GM23338 (cell line): ENCODE data around the gene TPI1. TPM values are rescaled to one million over a fixed set of nuclear protein-coding genes. Genes with fewer than 3 reads are reported as not detected.

Experiments
- ATAC-seq: fragments of 200-7000 bp; cut with Tn5 transposase; 3 replicates; pipeline ENCODE4 v1.9.1; 2020
- DNase-seq: peaks from one replicate; pipeline ENCODE4 v3.0.0-alpha.2; 2015; ENCODE audit warnings: low spot score
- H2AFZ ChIP-seq: fragments of 200-600 bp; sonication (generic); 2 replicates; pipeline ENCODE4 v1.8.0; 2016; ENCODE audit warnings: antibody characterized with exemption, mild to moderate bottlenecking, moderate library complexity
- H3F3A ChIP-seq: fragments of 200-600 bp; sonication (generic); replicated peaks from 2 replicates; pipeline ENCODE4 v1.8.0; 2017; ENCODE audit warnings: antibody characterized with exemption, mixed run types, low read depth
- H3K27ac ChIP-seq: fragments of 200-600 bp; sonication (generic); 2 replicates; pipeline ENCODE4 v1.6.1; 2016; ENCODE audit warnings: low read depth
- H3K27me3 ChIP-seq: fragments of 200-600 bp; sonication (generic); 2 replicates; pipeline ENCODE4 v1.8.0; 2016; ENCODE audit warnings: mild to moderate bottlenecking, mixed run types, moderate library complexity; ENCODE audit not compliant: insufficient read depth
- H3K36me3 ChIP-seq: fragments of 200-600 bp; sonication (generic); 2 replicates; pipeline ENCODE4 v1.8.0; 2016; ENCODE audit warnings: mild to moderate bottlenecking; ENCODE audit not compliant: insufficient read depth
- H3K4me1 ChIP-seq: fragments of 200-600 bp; sonication (generic); 2 replicates; pipeline ENCODE4 v1.8.0; 2016; ENCODE audit warnings: mild to moderate bottlenecking, moderate library complexity; ENCODE audit not compliant: insufficient read depth
- H3K4me2 ChIP-seq: fragments of 200-600 bp; sonication (generic); 2 replicates; pipeline ENCODE4 v1.7.1; 2017; ENCODE audit warnings: mixed run types
- H3K4me3 ChIP-seq: fragments of 200-600 bp; sonication (generic); 2 replicates; pipeline ENCODE4 v1.6.1; 2016; ENCODE audit warnings: mixed run types
- H3K79me2 ChIP-seq: fragments of 200-600 bp; sonication (generic); replicated peaks from 2 replicates; pipeline ENCODE4 v1.8.0; 2017; ENCODE audit warnings: mild to moderate bottlenecking; ENCODE audit not compliant: insufficient read depth
- H3K9me2 ChIP-seq: fragments of 200-600 bp; sonication (generic); 2 replicates; pipeline ENCODE4 v1.8.0; 2017; ENCODE audit not compliant: insufficient read depth
- H4K20me1 ChIP-seq: fragments of 200-600 bp; sonication (generic); replicated peaks from 2 replicates; pipeline ENCODE4 v1.8.0; 2017; ENCODE audit warnings: mild to moderate bottlenecking; ENCODE audit not compliant: insufficient read depth
- H3K27ac Mint-ChIP-seq: 2 replicates; pipeline ENCODE4 v1.8.0; 2020; ENCODE audit warnings: inconsistent platforms, mild to moderate bottlenecking, moderate library complexity, mixed read lengths
- H3K27me3 Mint-ChIP-seq: 3 replicates; pipeline ENCODE4 v1.8.0; 2022; ENCODE audit warnings: low read depth, mild to moderate bottlenecking, moderate library complexity, mixed read lengths, inconsistent platforms; ENCODE audit not compliant: insufficient read depth, poor library complexity
- H3K36me3 Mint-ChIP-seq: 3 replicates; pipeline ENCODE4 v1.8.0; 2021; ENCODE audit warnings: low read depth, mild to moderate bottlenecking, inconsistent platforms, moderate library complexity, mixed read lengths
- H3K4me1 Mint-ChIP-seq: 3 replicates; pipeline ENCODE4 v1.8.0; 2020; ENCODE audit warnings: mild to moderate bottlenecking, inconsistent platforms, mixed read lengths
- H3K4me3 Mint-ChIP-seq: 3 replicates; pipeline ENCODE4 v1.8.0; 2021; ENCODE audit warnings: moderate library complexity, mild to moderate bottlenecking, inconsistent platforms, mixed read lengths
- H3K9me3 Mint-ChIP-seq: 3 replicates; pipeline ENCODE4 v1.8.0; 2020; ENCODE audit warnings: moderate library complexity, mild to moderate bottlenecking, inconsistent platforms, mixed read lengths
- CREB1 ChIP-seq: fragments of 250-450 bp; sonication (Bioruptor Pico); IDR thresholded peaks from 2 replicates; pipeline ENCODE4 v1.5.0; 2020; ENCODE audit warnings: low read depth, mild to moderate bottlenecking, moderate library complexity
- EZH2 ChIP-seq: fragments of 200-600 bp; sonication (generic); IDR thresholded peaks from one replicate; pipeline ENCODE4 v1.8.0; 2017; ENCODE audit warnings: antibody characterized with exemption, mild to moderate bottlenecking, low read depth; ENCODE audit not compliant: unreplicated experiment
- EZH2phosphoT487 ChIP-seq: fragments of 200-600 bp; sonication (generic); IDR thresholded peaks from one replicate; pipeline ENCODE4 v1.8.1; 2018; ENCODE audit warnings: antibody characterized with exemption; ENCODE audit not compliant: unreplicated experiment
- JUNB ChIP-seq: IDR thresholded peaks from one replicate; pipeline ENCODE4 v1.6.1; 2016; ENCODE audit warnings: antibody characterized with exemption; ENCODE audit not compliant: unreplicated experiment
- NANOG ChIP-seq: IDR thresholded peaks from 2 replicates; pipeline ENCODE4 v1.6.1; 2016; ENCODE audit warnings: antibody characterized with exemption, borderline replicate concordance
- POLR2AphosphoS5 ChIP-seq: IDR thresholded peaks from 2 replicates; pipeline ENCODE4 v1.6.1; 2016; ENCODE audit warnings: antibody characterized with exemption, low read depth
- STAT1 ChIP-seq: IDR thresholded peaks from one replicate; pipeline ENCODE4 v1.6.1; 2016; ENCODE audit warnings: antibody characterized with exemption; ENCODE audit not compliant: unreplicated experiment
- ZNF114 ChIP-seq: fragments of 250-450 bp; sonication (Bioruptor Pico); IDR thresholded peaks from 2 replicates; pipeline ENCODE4 v1.5.0; 2020; ENCODE audit warnings: mild to moderate bottlenecking, moderate library complexity
- ZNF331 ChIP-seq: fragments of 250-450 bp; sonication (Bioruptor Pico); IDR thresholded peaks from 2 replicates; pipeline ENCODE4 v1.5.0; 2020; ENCODE audit warnings: low read depth, mild to moderate bottlenecking, moderate library complexity
- polyA plus RNA-seq: library from polyadenylated mRNA; unstranded; fragments of >200 nt; fragmentation: Nextera tagmentation; extraction: Ambion mirVana; gene quantifications from 2 replicates; pipeline ENCODE4 v1.2.1, GENCODE V29; 2016
- total RNA-seq: library from RNA; depleted of rRNA; stranded (reverse); fragments of >200 nt; shearing (Covaris generic); gene quantifications from 2 replicates; pipeline ENCODE4 v1.2.3, GENCODE V29; 2014
- TF ChIP-seq, protein P1 (sequence below): IDR thresholded peaks from one replicate; pipeline ENCODE4 v1.6.1; 2018; ENCODE audit warnings: antibody characterized with exemption; ENCODE audit not compliant: unreplicated experiment
- TF ChIP-seq, protein P2 (sequence below): IDR thresholded peaks from 2 replicates; pipeline ENCODE4 v1.6.1; 2016; ENCODE audit warnings: antibody characterized with exemption
- TF ChIP-seq, protein P3 (sequence below): fragments of 250-450 bp; sonication (Bioruptor Pico); IDR thresholded peaks from 2 replicates; pipeline ENCODE4 v1.5.0; 2020; ENCODE audit warnings: mild to moderate bottlenecking, moderate library complexity
- TF ChIP-seq, protein P4 (sequence below), 2 experiments: fragments of 200-600 bp in 1 of 2; sonication (generic) in 1 of 2; conservative IDR thresholded peaks; 2 replicates each; pipeline versions ENCODE4 v1.5.1 to v1.6.1; 2016 to 2017; ENCODE audit warnings: antibody characterized with exemption in 2 of 2, low read depth in 2 of 2, mild to moderate bottlenecking in 2 of 2, moderate library complexity in 1 of 2

TPI1 gene
- total and polyA plus RNA-seq, 2 experiments from 2014 or later: 737 to 822 TPM

DNA sequence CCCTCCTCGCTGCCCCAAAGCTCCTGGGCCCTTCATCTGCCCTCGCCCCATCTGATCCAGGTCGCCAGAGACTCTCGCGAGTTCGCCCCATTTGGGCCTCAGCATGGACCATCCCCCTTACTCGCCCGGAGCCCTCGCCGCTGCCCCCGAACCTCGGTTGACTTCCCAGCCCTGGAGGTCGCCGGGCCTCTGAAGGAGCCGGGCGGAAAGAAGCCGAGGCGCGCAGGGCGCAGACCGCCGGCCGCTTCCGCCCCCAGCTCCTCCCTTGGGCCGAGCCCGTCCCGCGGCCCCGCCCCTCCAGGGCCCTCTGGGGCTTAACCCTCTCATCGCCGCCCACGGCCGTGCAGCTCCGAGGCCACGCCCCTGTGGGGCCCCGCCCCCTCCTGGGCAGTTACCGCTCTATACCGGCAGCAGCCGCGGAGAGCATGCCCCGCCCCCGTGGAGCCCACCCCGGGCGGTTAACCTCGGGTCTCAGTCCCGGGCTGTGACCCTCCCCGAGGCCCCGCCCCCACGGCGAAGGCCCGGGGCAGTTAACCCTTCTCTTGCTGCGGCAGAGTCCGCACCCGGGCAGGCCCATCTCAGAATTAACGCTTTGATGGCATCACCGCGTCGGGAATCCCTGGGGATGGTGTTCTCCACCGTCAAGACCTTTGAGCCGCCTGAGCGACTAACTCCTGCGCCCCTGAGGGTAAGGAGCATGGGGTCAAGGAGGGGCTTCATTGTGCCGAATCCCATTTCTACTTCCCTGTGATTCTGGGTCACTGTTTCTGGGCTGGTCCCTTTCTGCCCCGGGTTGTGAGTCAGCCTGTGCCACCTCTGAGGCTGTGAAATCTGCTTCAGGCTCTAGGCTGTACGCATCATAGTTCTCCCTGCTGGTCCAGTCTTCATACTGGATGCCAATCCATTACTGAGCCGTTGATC, 6.0 kb downstream of the TPI1 start, which contains the start of gene SPSB2:
Gene SPSB2 (minus strand): TSS at position 210 of the 921 bp plus-strand sequence. CDS start 402 bp downstream, outside the sequence.
- TF ChIP-seq, protein P1, sequence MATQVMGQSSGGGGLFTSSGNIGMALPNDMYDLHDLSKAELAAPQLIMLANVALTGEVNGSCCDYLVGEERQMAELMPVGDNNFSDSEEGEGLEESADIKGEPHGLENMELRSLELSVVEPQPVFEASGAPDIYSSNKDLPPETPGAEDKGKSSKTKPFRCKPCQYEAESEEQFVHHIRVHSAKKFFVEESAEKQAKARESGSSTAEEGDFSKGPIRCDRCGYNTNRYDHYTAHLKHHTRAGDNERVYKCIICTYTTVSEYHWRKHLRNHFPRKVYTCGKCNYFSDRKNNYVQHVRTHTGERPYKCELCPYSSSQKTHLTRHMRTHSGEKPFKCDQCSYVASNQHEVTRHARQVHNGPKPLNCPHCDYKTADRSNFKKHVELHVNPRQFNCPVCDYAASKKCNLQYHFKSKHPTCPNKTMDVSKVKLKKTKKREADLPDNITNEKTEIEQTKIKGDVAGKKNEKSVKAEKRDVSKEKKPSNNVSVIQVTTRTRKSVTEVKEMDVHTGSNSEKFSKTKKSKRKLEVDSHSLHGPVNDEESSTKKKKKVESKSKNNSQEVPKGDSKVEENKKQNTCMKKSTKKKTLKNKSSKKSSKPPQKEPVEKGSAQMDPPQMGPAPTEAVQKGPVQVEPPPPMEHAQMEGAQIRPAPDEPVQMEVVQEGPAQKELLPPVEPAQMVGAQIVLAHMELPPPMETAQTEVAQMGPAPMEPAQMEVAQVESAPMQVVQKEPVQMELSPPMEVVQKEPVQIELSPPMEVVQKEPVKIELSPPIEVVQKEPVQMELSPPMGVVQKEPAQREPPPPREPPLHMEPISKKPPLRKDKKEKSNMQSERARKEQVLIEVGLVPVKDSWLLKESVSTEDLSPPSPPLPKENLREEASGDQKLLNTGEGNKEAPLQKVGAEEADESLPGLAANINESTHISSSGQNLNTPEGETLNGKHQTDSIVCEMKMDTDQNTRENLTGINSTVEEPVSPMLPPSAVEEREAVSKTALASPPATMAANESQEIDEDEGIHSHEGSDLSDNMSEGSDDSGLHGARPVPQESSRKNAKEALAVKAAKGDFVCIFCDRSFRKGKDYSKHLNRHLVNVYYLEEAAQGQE: no peak
- TF ChIP-seq, protein P2, sequence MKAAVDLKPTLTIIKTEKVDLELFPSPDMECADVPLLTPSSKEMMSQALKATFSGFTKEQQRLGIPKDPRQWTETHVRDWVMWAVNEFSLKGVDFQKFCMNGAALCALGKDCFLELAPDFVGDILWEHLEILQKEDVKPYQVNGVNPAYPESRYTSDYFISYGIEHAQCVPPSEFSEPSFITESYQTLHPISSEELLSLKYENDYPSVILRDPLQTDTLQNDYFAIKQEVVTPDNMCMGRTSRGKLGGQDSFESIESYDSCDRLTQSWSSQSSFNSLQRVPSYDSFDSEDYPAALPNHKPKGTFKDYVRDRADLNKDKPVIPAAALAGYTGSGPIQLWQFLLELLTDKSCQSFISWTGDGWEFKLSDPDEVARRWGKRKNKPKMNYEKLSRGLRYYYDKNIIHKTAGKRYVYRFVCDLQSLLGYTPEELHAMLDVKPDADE: 0 out of 2 replicates have a peak, but pooled peaks have one; percentile 30
- no peak for TF ChIP-seq EZH2phosphoT487
- no peak for TF ChIP-seq JUNB
- TF ChIP-seq, protein P3, sequence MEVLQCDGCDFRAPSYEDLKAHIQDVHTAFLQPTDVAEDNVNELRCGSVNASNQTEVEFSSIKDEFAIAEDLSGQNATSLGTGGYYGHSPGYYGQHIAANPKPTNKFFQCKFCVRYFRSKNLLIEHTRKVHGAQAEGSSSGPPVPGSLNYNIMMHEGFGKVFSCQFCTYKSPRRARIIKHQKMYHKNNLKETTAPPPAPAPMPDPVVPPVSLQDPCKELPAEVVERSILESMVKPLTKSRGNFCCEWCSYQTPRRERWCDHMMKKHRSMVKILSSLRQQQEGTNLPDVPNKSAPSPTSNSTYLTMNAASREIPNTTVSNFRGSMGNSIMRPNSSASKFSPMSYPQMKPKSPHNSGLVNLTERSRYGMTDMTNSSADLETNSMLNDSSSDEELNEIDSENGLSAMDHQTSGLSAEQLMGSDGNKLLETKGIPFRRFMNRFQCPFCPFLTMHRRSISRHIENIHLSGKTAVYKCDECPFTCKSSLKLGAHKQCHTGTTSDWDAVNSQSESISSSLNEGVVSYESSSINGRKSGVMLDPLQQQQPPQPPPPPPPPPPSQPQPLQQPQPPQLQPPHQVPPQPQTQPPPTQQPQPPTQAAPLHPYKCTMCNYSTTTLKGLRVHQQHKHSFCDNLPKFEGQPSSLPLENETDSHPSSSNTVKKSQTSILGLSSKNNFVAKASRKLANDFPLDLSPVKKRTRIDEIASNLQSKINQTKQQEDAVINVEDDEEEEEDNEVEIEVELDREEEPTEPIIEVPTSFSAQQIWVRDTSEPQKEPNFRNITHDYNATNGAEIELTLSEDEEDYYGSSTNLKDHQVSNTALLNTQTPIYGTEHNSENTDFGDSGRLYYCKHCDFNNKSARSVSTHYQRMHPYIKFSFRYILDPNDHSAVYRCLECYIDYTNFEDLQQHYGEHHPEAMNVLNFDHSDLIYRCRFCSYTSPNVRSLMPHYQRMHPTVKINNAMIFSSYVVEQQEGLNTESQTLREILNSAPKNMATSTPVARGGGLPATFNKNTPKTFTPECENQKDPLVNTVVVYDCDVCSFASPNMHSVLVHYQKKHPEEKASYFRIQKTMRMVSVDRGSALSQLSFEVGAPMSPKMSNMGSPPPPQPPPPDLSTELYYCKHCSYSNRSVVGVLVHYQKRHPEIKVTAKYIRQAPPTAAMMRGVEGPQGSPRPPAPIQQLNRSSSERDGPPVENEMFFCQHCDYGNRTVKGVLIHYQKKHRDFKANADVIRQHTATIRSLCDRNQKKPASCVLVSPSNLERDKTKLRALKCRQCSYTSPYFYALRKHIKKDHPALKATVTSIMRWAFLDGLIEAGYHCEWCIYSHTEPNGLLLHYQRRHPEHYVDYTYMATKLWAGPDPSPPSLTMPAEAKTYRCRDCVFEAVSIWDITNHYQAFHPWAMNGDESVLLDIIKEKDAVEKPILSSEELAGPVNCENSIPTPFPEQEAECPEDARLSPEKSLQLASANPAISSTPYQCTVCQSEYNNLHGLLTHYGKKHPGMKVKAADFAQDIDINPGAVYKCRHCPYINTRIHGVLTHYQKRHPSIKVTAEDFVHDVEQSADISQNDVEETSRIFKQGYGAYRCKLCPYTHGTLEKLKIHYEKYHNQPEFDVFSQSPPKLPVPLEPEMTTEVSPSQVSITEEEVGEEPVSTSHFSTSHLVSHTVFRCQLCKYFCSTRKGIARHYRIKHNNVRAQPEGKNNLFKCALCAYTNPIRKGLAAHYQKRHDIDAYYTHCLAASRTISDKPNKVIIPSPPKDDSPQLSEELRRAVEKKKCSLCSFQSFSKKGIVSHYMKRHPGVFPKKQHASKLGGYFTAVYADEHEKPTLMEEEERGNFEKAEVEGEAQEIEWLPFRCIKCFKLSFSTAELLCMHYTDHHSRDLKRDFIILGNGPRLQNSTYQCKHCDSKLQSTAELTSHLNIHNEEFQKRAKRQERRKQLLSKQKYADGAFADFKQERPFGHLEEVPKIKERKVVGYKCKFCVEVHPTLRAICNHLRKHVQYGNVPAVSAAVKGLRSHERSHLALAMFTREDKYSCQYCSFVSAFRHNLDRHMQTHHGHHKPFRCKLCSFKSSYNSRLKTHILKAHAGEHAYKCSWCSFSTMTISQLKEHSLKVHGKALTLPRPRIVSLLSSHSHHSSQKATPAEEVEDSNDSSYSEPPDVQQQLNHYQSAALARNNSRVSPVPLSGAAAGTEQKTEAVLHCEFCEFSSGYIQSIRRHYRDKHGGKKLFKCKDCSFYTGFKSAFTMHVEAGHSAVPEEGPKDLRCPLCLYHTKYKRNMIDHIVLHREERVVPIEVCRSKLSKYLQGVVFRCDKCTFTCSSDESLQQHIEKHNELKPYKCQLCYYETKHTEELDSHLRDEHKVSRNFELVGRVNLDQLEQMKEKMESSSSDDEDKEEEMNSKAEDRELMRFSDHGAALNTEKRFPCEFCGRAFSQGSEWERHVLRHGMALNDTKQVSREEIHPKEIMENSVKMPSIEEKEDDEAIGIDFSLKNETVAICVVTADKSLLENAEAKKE (CRISPR knock-in tag): no peak
- TF ChIP-seq EZH2: no peak
- no peak for TF ChIP-seq ZNF331 (CRISPR knock-in tag)
- TF ChIP-seq, protein P4, sequence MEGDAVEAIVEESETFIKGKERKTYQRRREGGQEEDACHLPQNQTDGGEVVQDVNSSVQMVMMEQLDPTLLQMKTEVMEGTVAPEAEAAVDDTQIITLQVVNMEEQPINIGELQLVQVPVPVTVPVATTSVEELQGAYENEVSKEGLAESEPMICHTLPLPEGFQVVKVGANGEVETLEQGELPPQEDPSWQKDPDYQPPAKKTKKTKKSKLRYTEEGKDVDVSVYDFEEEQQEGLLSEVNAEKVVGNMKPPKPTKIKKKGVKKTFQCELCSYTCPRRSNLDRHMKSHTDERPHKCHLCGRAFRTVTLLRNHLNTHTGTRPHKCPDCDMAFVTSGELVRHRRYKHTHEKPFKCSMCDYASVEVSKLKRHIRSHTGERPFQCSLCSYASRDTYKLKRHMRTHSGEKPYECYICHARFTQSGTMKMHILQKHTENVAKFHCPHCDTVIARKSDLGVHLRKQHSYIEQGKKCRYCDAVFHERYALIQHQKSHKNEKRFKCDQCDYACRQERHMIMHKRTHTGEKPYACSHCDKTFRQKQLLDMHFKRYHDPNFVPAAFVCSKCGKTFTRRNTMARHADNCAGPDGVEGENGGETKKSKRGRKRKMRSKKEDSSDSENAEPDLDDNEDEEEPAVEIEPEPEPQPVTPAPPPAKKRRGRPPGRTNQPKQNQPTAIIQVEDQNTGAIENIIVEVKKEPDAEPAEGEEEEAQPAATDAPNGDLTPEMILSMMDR (conservative IDR thresholded peaks at IDR 0.05; ENCODE audit: low read depth in 2 of 2): no peak
- no peak for TF ChIP-seq STAT1
- no peak for TF ChIP-seq ZNF114 (CRISPR knock-in tag)
- TF ChIP-seq POLR2AphosphoS5: peak; percentile 86
- TF ChIP-seq CREB1 (CRISPR knock-in tag): 0 out of 2 replicates have a peak, but pooled peaks have one; percentile 25
- TF ChIP-seq NANOG: no peak
- Histone ChIP-seq H3K79me2 (peaks cover 23% of the 10 kb centered on the region), H4K20me1 (peaks cover 29% of the 10 kb centered on the region), H3F3A (peaks cover 56% of the 10 kb centered on the region), H3K4me3 (peak within 1 kb of the TSS; percentile 99), H3K4me1 (peaks cover 39% of the 10 kb centered on the region), H3K36me3 (peaks cover 14% of the 10 kb centered on the region; the same call in 1 of the 2 replicates), H3K4me2 (peak within 1 kb of the TSS; percentile 100), H3K27me3 (no peaks in the 10 kb centered on the region), H3K27ac (peak within 1 kb of the TSS; percentile 91), H2AFZ (peak within 1 kb of the TSS; percentile 97), H3K9me2 (no peaks in the 10 kb centered on the region)
- H3K27me3 Mint-ChIP-seq: peaks cover 41% of the 10 kb centered on the region
- H3K27ac Mint-ChIP-seq: peak within 1 kb of the TSS; percentile 93
- H3K4me1 Mint-ChIP-seq: peaks cover 41% of the 10 kb centered on the region
- peak within 1 kb of the TSS; percentile 92 for H3K4me3 Mint-ChIP-seq
- H3K36me3 Mint-ChIP-seq: peaks cover 45% of the 10 kb centered on the region
- no peaks in the 10 kb centered on the region; the same call in 1 of the 3 replicates for H3K9me3 Mint-ChIP-seq
- DNase-seq (peak; percentile 100), ATAC-seq (peak; percentile 74)
